ENCODE measurements around the gene CD276.
"Not testable (repeated sequence)": the region's sequence is repeated elsewhere in the genome, so short reads cannot be mapped to it uniquely, and the experiment has no call there.

CD276 gene

DNA sequence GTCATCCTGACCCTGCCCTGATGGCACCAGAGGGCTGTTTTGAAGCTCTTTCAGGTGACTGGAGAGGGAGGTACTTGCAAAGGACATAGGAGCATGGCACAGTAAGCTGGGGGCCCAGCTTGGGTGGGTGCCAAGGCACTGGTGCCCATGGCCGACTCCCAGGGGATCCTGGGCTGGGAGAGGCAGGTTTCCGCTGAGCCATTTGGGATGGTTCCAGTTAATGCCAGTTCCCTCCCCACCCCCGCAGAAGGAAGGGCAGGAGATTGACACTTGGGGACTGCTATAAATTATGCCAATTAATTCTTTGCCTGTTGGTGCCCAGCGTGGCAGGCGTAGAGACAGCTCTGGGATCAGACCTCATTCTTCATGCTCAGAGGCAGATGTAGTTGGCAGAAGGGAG, 26.1 kb downstream of the CD276 start:
- no peak for DNase-seq (ENCODE audit: low spot score)

DNA sequence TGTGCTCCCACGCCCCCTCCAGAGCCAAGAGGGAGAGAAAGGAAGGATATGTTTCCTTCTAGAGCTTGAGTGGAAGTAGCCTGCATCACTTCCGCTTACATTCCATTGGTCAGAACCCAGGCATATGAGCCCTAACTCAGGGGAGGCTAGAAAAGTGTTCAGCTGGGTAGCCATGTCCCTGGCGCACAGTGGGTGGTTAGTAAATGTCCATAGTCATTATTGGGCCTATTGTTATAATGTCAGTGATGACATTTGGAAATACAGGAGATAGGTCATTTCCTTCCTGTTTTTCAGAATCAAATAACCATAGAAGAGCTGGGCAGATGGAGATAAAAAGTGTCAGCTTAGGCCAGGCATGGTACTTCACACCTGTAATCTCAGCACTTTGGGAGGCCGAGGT, 27.3 kb downstream of the CD276 start:
- no peak for DNase-seq (ENCODE audit: low spot score)

DNA sequence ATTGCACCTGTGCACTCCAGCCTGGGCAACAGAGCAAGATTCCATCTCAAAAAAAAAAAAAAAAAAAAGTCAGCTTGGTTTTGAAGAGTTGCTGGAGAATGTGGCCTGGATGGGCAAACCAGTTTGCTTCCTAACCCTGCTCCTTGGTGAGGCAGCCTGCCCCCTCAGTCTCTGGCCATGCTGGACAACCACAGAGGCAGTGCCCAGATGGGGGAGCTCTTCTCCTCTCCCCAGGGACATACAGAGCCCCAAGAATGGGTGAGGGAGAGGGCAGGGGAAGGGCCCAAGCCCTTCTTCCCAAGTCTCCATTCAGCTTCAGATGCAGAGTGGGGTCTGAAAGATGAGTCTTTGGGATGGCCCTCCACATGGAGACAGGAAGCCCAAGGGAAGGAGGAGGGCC, 27.9 kb downstream of the CD276 start:
- no peak for DNase-seq (ENCODE audit: low spot score)

DNA sequence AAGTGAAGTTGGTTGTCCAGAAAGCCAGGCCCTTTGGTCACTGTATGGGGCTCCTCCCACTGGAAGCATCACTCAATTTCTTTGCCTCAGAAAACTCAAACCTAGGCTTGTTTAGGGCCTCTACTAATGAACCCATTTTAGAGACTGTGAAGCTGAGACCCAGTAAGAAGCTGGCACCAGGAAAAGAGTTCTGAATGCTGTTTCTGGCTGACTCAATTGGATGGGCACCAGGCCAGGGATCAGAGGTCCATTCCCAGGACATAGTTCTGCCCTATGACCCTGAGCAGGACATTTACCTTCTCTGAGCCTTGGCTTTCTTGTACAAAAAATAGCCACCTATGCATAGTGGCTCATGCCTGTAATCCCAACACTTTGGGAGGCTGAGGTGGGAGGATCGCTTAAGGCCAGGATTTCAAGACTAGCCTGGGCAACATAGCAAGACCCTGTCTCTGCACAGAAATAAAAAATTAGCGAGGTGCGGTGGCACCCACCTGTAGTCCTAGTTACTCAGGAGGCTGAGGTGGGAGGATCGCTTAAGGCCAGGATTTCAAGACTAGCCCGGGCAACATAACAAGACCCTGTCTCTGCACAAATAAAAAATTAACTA, 30.6 kb downstream of the CD276 start:
- DNase-seq (ENCODE audit: low spot score) = no peak

DNA sequence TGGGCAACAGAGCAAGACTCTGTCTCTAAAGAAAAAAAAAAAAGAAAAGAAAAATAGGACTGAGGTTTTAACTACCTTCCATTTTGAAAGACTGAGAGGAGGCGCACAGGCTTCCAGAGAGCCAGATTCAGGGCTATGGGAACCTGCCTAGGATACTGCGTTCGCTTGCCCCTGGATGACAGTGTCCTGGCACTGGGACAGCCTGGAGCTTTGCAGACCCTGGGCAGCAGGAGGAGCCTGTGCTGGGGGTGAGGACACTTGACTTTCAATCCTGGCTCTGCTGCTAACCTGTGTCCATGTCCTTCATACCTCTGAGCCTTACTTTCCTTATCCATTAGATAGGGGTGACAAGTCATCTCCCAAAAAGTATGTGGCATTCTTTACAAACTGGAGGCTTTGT, 31.2 kb downstream of the CD276 start:
- DNase-seq (ENCODE audit: low spot score) = no peak

DNA sequence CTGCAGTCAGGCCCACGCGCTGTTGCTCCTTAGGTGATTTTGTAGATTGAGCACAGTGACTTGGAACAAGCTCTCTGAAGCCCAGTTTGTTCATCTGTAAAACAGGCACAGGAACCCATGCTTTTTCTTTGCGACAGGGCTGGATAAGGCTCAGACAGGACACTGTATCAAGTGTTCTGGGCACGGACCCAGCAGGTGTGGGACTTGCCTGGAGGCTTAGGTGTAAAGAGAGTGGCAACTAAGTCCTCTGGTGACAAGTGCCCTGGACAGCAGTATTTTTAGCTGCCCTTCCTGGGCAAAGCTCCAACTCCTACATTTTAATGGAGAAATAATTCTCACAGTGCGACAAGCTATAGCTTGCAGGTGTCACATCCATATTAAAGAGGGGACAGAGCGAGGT, 32.2 kb downstream of the CD276 start:
- no peak for DNase-seq (ENCODE audit: low spot score)

DNA sequence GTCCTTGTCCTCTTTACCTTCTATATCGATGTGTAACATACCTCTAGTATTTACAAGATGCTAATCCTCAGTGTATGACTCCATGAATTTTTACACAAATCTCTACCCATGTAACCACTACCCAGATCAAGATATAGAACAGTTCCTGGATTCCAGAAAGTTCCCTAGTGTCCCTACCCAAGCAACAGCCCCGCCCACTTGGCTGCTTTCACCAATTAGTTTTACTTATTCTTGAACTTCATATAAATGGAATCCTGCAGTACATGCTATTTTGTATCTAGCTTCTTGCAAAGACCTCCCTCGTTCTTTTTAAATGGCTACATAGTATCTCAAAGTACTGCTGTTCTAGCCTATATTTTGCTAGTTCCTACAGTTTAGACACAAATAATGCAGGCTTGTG, 33.0 kb downstream of the CD276 start:
- no peak for DNase-seq (ENCODE audit: low spot score)

DNA sequence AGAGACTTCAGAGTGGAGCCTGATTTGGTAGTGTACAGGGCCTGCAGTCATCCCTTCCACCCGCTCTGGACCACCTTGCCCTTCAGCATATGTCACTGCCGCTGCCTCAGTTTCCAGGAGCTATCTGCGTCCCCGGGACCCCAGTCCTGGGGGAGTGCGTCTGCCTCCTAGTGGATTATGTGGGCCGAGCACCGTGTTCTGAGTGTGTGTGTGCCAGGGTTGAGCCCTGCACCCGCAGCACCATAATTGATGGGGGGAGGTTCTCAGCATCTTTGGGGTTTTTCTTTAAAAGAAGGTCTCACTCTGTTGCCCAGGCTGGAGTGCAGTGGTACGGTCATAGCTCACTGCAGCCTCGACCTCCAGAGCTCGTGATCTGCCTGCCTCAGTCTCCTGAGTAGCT, 33.6 kb downstream of the CD276 start:
- DNase-seq (ENCODE audit: low spot score) = no peak

DNA sequence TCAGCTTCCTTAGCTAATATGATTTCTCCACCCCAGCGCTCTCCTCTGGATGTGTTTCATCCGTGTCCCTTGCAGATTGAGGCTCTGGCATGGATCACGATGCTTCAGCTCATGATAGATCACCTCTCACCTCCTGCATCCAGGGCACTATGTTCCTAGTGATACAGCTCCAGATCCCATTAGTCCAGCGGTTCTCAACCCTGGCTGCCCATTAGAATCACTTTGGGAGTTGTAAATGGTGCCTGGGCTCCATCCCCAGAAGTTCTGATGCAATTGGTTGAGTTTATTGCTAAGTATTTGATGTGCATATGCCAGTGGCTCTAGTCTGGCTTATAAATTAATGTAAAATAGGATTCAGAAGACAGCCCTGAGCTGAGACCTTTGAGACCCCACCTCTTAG, 34.5 kb downstream of the CD276 start:
- DNase-seq (ENCODE audit: low spot score) = no peak

DNA sequence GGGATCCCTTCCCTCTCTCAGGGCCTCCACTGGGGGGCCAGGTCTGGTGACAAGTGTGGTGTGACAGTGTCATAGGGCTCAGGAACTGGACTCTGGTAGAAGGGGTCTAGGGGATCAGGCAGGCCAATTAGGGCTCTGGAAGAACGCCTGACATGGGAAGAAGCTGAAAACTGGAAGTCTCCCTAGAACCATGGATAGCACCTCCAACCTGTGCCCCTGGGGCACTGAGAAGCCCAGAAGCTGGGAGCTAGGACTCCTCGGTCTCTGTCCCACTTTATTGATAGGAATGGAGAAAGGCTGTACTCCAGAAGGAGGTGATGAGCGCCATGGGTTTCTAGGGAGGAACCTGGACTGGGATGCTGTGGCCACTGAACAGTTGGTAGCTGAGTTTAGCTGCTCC, 38.2 kb downstream of the CD276 start:
- no peak for DNase-seq (ENCODE audit: low spot score)

DNA sequence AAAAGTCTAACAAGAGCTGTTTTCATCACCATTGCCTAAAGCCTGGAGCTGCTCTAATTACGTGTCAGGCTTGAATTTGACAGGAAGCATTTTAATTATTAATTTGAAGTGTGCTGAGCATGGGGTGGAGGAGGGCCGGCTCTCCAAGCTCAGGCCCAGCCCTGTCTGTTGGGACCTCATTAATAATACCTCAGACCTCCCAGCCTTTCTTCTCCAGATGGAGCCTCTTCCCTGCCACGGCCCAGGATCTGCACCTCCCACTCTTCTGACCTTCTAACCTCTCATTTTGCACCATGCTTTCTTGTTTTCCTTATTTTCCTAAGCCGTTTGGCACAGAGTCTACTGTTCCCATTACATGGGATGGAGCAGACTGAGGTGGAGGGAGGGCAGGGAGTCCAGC, 39.0 kb downstream of the CD276 start:
- no peak for DNase-seq (ENCODE audit: low spot score)

DNA sequence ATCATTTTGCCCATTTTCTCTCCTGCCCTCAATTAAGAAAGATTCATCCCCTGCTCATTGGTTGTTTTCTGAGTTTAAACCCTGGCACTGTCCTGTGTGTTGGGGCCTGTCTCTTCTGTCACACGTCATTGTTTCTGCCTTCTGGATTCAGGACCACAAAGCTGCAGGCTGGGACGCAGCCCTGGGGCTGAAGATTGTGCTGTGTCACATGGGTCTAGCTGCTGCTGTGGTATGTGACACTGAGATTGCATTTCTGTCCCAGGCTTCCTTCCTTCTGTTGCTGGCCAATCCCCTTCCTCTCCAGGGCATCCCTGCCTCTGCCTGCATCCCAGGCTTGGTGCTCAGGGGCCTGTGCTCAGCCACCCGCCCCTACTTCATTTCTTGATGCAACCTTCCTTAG, 40.0 kb downstream of the CD276 start:
- DNase-seq (ENCODE audit: low spot score) = no peak

DNA sequence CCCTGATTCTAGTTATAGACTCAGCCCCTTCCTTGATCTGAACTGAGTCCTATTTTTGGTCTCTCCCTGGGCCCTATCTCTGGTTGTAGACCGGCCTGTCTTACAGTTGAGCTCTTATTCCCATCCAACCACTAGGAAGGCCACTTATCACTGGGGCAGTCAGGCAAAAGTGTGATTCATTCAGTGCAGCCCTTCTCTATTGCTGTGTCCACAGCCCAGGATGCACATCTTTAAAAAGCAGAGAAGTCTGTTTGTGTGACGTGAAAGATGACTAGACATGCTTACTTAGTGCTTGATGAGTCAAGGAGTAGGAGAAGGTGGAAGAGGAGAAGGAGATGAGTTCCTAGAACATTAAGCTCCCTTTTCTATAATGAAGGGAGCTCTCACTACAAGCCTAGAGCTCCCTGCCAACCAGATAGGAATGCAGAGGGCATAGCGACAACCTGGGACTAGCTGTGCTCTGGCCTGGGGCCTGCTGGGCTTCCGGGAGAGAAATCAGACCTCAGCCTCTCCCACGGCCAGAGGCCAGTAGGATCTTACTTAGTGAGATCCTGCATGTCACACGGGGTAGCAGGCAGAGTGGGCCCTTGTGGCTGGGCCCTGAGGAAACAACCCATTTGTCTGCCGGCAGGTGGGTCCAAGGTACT, 43.3 kb downstream of the CD276 start:
- no peak for DNase-seq (ENCODE audit: low spot score)

DNA sequence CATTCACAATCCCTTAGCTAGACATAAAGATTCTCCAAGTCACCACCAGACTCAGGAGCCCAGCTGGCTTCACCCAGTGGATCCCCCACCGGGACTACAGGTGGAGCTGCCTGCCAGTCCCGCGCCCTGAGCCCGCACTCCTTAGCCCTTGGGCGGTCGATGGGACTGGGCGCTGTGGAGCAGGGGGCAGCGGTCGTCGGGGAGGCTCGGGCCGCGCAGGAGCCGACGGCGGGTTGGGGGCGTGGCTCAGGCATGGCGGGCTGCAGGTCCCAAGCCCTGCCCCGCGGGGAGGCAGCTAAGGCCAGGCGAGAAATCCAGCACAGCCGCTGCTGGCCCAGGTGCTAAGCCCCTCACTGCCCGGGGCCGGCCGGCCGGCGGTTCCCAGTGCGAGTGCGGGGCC, 47.9 kb downstream of the CD276 start:
- not testable (repeated sequence) for DNase-seq (ENCODE audit: low spot score)

DNA sequence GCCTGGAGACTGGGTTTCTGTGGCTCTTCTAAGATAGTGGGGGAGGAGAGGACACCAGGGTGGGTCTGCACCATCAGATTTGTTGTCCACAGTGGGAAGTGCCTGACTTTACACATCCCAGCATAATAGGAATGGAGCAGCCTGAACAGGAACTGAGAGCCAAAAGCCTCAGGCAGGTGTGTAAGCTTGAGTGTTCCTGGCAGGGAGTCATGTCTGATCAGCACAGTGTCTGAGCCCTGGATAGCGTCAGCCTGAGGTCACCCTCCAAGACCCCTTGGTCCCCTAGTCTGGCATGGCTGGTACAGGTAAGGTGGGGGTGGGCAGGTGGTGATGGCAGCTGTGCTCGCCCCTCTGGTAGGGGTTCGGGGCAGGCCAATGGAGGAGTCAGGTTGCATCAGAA, 48.7 kb downstream of the CD276 start:
- DNase-seq (ENCODE audit: low spot score) = no peak

DNA sequence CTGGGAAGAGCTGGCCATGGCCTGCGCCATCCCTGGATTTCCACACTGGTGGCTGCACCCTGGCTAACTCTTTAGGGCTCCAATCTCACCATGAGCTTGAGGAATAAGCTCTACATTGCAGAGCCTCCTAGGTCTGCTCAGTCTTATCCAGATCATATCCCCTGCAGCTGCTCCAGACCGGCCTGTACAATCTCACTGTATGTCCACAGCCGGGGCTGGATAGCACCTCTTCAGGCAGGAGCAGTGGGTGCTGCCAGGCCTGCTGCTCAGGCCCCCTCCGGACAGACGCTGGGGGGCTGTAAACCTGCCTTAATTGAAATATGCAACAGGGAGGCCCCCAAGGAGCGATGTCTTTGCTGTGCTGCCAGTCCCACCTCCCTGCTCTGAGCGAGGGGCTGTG, 53.4 kb downstream of the CD276 start:
- DNase-seq (ENCODE audit: low spot score) = no peak

DNA sequence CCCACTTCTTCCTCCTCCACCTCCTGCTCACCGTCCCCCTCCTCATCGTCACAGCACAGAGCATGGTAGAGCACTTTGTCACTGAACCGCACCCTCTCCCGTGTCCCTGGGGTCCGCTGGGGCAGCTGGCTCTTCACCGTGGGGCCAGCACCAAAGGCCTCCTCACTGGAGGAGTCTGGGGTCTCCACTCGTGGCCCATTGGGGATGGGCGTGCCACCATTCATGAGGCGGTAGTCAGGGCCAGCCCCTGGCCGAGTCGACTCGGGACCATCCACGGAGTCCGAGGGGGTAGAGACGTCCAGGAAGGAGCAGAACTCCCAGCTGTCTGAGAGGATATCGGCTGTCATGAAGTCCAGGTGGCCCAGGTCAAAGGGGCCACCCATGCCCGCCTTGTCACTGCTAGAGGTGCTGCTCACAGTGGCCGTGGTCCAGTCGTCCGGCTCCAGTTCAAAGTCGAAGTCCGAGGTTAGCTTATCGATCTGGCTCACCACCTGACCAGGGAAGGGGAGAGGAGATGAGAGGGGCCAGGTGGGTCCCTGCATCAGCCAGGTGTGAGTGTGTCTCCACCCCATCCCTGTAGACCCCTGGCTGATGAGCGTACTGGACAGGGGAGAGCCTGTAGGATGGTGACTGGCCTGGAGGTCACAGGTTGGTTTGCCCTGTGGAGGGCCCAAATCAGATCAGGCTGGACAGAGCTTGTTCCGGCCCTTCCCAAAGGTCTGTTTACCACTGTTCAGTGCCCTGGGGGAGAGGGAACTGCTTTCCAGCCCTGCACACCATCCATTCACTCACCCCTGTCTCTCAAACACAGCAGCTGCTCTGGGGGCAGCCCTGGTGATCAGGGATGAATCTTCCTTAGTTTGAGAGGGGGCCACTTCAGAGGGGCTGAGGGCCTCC, 56.2 kb downstream of the CD276 start:
- DNase-seq (ENCODE audit: low spot score) = no peak

DNA sequence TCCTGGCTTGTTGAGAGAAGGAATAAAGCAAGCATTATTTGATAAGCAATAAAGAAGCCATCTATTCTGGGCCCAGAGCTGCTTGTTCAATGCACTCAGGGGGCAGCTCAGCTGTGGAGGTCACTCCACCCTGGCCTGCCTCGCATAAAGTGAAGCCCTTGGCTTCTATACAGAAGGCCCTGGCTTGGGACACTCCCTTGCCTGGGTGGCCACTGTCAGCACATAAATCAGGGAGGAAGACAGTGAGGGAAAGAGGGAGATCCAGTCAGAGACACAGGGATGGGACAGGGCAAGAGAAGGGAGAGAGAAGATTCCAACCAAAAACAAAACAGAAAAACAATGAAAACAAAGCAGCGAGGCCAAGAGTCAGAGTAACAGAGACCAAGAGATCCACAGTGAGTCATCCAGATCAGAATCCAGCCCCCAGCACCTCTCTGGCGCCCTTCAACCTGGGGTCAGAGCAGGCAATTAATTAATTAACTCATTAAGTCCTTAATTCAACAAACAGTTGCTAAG, 57.2 kb downstream of the CD276 start:
- no peak for DNase-seq (ENCODE audit: low spot score)

DNA sequence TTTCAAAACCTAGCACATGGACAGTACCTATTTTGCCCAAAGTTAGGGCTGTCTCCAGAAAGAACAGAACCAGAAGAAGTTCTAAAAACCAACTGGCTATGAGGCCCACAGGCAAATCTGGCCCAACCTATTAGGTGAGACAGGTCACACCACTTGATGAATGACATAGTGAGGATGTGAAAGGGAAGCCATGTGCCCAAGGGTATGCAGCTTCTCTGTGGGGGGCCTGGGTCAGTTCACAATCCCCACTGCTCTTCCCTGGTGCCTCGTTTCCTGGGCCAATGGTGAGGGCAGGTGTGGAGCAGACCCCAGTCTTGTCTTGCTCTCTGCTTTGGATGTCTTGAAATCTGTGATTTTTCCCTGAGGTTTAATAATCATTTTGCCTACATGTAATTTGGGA, 60.1 kb downstream of the CD276 start:
- DNase-seq (ENCODE audit: low spot score) = no peak

DNA sequence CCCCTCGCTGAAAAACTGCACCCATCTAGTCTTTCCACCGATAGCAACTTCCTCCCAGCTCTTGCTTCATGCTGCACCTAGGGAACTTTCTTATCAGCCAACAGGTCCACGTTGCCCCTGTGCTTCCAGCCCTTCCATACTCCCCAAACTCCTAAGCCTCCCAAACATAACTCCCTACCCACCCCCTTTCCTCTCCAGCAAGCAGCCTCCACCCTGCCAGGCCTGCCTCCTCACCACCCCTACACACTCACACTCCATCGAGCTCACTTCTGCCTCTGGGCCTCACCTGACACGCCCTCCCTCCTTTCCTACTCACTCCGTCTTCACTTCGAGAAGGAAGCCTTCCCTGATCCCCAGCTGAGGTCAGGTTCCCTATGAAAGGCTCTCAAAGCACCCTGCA, 60.9 kb downstream of the CD276 start:
- no peak for DNase-seq (ENCODE audit: low spot score)

DNA sequence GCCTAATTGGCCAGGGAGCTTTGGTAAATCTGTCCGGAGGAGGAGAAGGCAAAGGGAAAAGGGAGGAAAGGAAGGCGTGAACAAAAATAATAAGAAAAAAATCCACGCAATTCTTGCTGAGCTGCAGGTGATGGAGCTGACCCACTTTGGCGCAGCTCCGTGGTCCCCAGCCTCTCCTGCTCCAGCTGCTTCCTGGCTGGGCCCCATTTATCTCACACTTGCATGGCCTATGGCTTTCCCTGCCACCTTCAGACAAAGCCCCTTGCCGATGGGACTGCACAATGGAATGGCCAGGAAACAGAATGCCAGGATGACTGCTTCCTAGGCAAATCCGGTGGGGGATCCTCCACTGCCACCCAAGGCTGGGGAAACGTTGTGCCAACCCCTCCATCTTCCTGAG, 62.1 kb downstream of the CD276 start:
- DNase-seq (ENCODE audit: low spot score) = no peak

DNA sequence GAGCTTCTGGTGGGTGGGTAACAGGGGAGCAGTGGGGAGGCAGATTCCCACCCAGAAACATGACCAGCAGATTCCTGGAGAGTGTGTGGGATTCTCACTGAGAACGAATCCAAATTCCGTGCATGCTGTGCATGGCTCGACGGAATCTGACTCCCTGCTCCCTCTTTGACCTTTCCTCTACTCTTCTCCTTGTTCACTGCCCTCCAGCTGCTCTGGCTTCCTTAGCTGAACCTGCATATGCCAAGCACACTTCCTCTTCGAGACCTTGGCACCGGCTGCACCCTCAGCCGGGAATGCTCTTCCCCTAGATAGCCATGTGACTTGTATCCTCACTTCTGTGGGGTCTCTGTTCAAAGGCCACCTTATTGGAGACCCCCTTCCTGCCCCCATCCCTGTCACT, 62.7 kb downstream of the CD276 start:
- no peak for DNase-seq (ENCODE audit: low spot score)
